ENCODE measurements around the gene ANKS1B. TPM values are rescaled to one million over a fixed set of nuclear protein-coding genes. Genes with fewer than 3 reads are reported as not detected.

The ANKS1B gene
- total and polyA plus RNA-seq, 7 donors, result 1.0 to 57.3 (median 30.1) TPM; not detected in 1

GRCh38 chr12:99265648-99266047, 719.1 kb downstream of the ANKS1B start:
- intact Hi-C loops (cut with DNase I), result no loop called here
- Histone ChIP-seq H3K36me3 (no peaks in the 10 kb centered on the region), H3K27me3 (no peaks in the 10 kb centered on the region)

GRCh38 chr12:99261256-99261655, 723.5 kb downstream of the ANKS1B start:
- no peak for DNase-seq
- 23 to 69% methylated on average over 1 of the region's 1 CpG for WGBS, 2 donors
- no peak overlapping the region for H3K4me3 ChIP-seq
- no peak overlapping the region for H3K27ac ChIP-seq
- H3K9me3 ChIP-seq, result peaks cover 0 to 2% (median 0%) of the 10 kb centered on the region in 4 donors
- H3K36me3 ChIP-seq, result no peaks in the 10 kb centered on the region
- TF ChIP-seq CTCF (IDR thresholded peaks at IDR 0.05) (no peak), POLR2A (IDR thresholded peaks at IDR 0.05) (no peak), EP300 (IDR thresholded peaks at IDR 0.05) (no peak), POLR2AphosphoS5 (IDR thresholded peaks at IDR 0.05) (no peak)
- no peaks in the 10 kb centered on the region for H3K27me3 ChIP-seq
- peaks cover 0 to 24% (median 12%) of the 10 kb centered on the region in 4 donors for H3K4me1 ChIP-seq
- intact Hi-C loops (cut with DNase I), result no loop called here

More at GRCh38 chr12:99265648-99266047, 719.1 kb downstream of the ANKS1B start:
- no peak for TF ChIP-seq CTCF (IDR thresholded peaks at IDR 0.05)
- no peak for TF ChIP-seq POLR2AphosphoS5 (IDR thresholded peaks at IDR 0.05)
- TF ChIP-seq POLR2A (IDR thresholded peaks at IDR 0.05), result no peak
- TF ChIP-seq EP300 (IDR thresholded peaks at IDR 0.05), result no peak
- H3K4me1 ChIP-seq, result peaks cover 0 to 10% (median 0%) of the 10 kb centered on the region in 4 donors
- no peak overlapping the region for H3K27ac ChIP-seq
- 54 to 79% methylated on average over 3 of the region's 3 CpGs for WGBS, 2 donors
- peaks cover 0 to 2% (median 0%) of the 10 kb centered on the region in 4 donors for H3K9me3 ChIP-seq
- no peak overlapping the region for H3K4me3 ChIP-seq
- no peak for DNase-seq

- no peaks in the 10 kb centered on the region for H3K27me3 ChIP-seq
- DNase-seq, result no peak
- 57 to 70% methylated on average over 4 of the region's 4 CpGs for WGBS, 2 donors
Observed at GRCh38 chr12:99260456-99260996, 724.2 kb downstream of the ANKS1B start.

GRCh38 chr12:99259040-99259934, 725.4 kb downstream of the ANKS1B start:
- no peaks in the 10 kb centered on the region for H3K27me3 ChIP-seq
- TF ChIP-seq CTCF (IDR thresholded peaks at IDR 0.05), result no peak
- no peak for TF ChIP-seq POLR2A (IDR thresholded peaks at IDR 0.05)
- no peak for TF ChIP-seq POLR2AphosphoS5 (IDR thresholded peaks at IDR 0.05)
- TF ChIP-seq EP300 (IDR thresholded peaks at IDR 0.05), result no peak
- no peak overlapping the region for H3K27ac ChIP-seq
- no peaks in the 10 kb centered on the region for H3K9me3 ChIP-seq
- peaks cover 0 to 24% (median 12%) of the 10 kb centered on the region in 4 donors for H3K4me1 ChIP-seq
- H3K36me3 ChIP-seq, result no peaks in the 10 kb centered on the region
- 74 to 82% methylated on average over 12 of the region's 12 CpGs for WGBS, 2 donors
- DNase-seq, result no peak
- intact Hi-C loops (cut with DNase I), result no loop called here
- no peak overlapping the region for H3K4me3 ChIP-seq

More at GRCh38 chr12:99260456-99260996, 724.2 kb downstream of the ANKS1B start:
- TF ChIP-seq EP300 (IDR thresholded peaks at IDR 0.05), result no peak
- no peak for TF ChIP-seq POLR2AphosphoS5 (IDR thresholded peaks at IDR 0.05)
- no peak for TF ChIP-seq POLR2A (IDR thresholded peaks at IDR 0.05)
- no peak for TF ChIP-seq CTCF (IDR thresholded peaks at IDR 0.05)
- Histone ChIP-seq H3K27ac (no peak overlapping the region), H3K4me1 (peaks cover 0 to 24% (median 12%) of the 10 kb centered on the region in 4 donors), H3K36me3 (no peaks in the 10 kb centered on the region), H3K9me3 (peaks cover 0 to 2% (median 0%) of the 10 kb centered on the region in 4 donors), H3K4me3 (no peak overlapping the region)
- intact Hi-C loops (cut with DNase I), result no loop called here
